GM19467 (cell line): ENCODE measurements around the gene SUSD2.
"Not testable (repeated sequence)": the region's sequence is repeated elsewhere in the genome, so short reads cannot be mapped to it uniquely, and the experiment has no call there.

Experiments used
- ATAC-seq: cut with Tn5 transposase; IDR thresholded peaks from one replicate; pipeline ENCODE4 v1.9.1; 2021; ENCODE audit warnings: mild to moderate bottlenecking, moderate library complexity; ENCODE audit not compliant: unreplicated experiment

Gene SUSD2

DNA sequence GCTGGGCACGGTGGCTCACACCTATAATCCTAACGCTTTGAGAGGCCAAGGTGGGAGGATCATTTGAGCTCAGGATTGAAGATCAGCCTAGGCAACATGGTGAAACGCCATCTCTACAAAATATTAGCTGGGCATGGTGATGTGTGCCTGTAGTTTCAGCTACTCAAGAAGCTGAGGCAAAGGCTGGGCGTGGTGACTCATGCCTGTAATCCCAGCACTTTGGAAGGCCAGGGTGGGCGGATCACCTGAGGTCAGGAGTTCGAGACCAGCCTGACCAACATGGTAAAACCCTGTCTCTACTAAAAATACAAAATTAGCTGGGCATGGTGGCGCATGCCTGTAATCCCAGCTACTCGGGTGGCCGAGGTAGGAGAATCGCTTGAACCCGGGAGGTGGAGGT lies 29.1 kb downstream of the SUSD2 start:
- not testable (repeated sequence) for ATAC-seq

DNA sequence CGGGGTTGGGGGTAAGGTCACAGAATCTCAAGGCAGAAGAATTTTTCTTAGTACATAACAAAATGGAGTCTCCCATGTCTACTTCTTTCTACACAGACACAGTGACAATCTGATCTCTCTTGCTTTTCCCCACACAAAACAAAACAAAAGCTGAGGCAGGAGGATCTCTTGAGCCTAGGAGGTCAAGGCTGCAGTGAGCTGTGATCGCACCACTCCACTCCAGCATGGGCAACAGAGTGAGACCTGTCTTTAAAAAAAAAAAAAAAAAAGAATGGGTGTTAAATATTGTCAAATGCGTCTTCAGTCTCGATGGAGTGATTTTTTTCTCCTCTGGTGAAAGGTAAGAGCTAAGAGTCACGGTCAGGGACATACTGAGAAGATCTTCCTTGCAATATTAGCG lies 30.4 kb downstream of the SUSD2 start:
- not testable (repeated sequence) for ATAC-seq

DNA sequence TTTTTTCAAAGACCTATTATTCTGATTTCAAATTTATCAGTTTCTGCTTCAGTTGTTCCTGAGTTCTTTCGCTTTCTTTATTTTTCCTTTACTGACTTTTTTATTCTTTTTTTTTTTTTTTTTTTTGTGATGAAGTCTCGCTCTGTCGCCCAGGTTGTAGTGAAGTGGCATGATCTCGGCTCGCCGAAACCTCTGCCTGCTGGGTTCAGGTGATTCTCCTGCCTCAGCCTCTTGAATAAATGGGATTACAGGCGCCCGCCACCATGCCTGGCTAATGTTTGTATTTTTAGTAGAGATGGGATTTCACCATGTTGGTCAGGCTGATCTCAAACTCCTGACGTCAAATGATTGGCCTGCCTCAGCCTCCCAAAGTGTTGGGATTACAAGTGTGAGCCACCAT lies 31.8 kb downstream of the SUSD2 start:
- ATAC-seq = not testable (repeated sequence)

DNA sequence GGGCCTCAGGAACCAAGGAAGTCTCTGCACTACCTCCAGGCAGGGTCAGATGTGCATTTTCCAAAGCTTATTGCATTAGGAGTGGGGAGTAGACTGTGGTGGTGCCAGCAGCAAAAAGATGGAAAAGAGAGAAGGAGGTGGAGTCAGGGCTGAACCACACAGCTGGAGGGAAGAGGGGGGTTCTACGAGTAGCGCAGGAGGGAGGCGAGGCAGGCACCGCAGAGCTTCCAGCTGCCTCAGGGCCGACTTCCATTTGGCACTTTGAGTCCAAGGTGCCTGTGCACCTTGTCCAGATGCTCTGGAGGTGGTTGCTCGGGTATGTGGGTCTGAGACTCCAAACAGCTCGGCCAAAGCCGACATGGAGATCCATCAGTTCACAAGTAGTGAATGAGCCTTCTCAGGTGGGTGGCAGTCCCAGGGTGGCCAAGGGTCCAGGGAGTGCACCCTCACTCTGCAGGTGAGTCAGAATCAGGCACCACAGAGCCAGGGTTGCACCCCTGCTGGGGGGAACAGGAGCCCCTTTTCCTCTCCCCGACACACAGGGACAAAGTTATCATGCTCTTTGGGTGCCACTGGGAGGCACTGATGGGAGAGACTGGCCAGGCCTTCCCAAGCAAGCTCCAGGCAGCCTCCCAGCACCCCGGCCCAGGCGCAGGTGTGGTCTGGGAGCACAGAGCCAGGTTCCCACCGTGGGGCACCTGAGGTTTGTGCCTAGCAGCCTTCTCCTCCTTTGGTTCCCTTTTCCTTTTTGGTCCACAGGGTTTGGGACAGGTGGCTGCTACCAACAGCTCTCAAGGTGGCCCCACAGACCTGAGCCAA lies 33.4 kb downstream of the SUSD2 start:
- no peak for ATAC-seq

- no peak for ATAC-seq
Measured at GRCh38 chr22:24216541-24217209, 35.4 kb downstream of the SUSD2 start.

DNA sequence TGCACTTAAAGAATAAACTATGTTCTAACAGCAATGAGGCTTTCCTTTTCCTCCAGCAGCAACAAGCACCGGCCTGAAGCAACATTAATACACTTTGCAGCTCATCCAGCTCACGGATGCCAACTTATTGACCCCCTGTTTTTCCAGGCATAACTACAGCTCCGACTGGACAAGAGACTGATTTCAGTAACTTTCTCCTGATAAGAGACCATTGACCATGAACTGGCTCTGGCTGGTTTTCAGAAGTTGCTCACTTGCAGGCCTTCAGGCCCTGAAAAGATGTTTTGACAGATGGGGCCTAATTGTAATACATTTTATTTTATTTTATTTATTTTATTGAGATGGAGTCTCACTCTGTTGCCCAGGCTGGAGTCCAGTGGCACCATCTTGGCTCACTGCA lies 36.1 kb downstream of the SUSD2 start:
- ATAC-seq = no peak

GRCh38 chr22:24219750-24220149 lies 38.5 kb downstream of the SUSD2 start:
- ATAC-seq = no peak

DNA sequence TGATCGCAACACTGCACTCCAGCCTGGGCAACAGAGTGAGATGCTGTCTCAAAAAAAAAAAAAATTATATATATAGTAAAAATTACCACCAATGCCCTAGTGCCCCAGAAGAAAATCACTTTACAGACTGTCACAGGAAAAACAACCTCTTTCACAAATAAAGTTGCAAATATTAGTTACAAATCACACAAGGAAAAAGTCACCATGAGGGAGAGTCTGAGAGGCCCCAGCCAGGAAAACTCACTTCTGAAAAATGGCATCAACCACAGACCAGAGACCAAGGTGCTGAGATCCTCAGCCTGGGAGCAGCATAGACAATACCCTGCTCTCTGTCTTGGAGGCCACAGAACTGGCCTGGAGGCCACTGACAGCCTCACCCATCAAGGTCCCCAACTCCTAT lies 43.2 kb downstream of the SUSD2 start:
- no peak for ATAC-seq

GRCh38 chr22:24225044-24225601 lies 43.8 kb downstream of the SUSD2 start:
- ATAC-seq = no peak

- no peak for ATAC-seq
Measured at GRCh38 chr22:24225951-24226350, 44.7 kb downstream of the SUSD2 start.

DNA sequence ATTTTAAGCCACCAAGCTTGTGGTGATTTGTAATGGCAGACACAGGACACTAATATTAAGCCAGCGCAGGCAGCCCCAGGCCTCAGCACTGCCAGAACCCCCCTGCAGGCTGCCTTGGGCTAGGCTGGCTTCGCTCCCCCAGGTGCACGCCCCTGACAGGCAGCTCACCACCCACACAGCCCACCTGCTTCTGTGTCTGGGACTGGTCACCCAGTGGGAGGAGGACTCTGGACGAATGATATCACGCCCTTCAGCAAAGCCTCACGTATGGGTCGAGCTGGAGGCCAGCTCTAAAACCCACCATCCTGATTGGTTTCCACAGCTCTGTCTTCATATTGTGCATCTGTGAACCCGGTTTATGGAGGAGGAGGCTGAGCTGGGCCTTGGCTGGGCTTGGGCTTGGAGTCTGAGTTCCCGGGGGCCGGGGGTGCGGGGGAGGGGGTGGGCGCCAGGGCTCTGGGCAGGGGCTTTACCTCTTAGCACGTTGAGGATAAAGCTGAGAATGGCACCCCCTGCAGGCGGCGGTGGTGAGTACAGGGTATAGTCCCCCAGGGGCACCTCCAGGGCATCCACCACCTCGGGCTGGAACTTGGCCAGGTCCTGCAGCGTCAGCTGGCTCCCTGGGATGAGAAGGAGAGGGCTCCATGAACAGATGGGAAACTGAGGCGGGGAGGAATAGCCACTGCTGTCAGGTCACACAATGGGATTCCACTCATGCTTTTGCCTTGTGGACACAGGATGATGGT lies 49.8 kb downstream of the SUSD2 start:
- no peak for ATAC-seq

DNA sequence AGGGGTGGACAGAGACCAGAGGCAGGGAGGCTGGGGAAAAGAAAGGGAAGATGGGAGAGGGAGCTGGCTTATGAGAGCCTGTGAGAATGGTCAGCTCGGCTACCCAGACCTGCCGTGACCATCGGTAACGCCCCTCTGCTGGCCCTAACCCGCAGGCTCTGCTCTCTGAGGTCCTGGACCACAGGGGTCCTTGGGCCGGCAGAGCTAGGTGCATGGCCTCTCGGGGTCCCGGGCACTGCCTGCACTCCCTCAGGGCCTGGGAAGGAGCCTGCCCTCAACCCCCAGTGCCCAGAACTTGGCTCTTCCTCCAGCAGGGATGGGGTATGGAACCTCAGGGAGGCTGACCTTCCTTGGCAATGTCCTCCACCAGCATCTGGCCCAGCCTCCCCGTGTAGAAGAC lies 50.4 kb downstream of the SUSD2 start:
- ATAC-seq = no peak

DNA sequence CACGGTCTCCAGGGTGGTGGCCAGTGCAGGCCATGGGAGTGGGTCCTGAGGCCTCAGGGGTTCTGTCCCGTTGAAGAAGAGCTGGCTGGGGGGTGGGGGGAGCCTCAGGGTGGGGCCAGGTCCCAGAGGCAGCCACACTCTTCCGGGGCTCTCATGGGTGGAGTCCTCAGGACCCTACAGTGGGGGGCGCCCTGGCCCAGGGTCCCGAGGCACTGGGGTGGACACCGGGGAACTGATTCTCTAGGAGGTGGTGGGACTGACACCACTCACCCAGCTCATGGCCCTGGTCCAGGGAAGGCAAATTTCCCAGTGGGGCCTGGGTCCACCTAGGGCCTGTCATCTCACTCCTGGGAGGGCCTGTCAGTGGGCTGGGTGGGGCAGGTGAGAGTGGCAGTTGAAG lies 50.8 kb downstream of the SUSD2 start:
- no peak for ATAC-seq

GRCh38 chr22:24232725-24233124 lies 51.4 kb downstream of the SUSD2 start:
- no peak for ATAC-seq

- no peak for ATAC-seq
Measured at GRCh38 chr22:24233235-24233634, 51.9 kb downstream of the SUSD2 start.

- ATAC-seq = no peak
Measured at GRCh38 chr22:24233816-24234215, 52.5 kb downstream of the SUSD2 start.

- no peak for ATAC-seq
Measured at GRCh38 chr22:24235315-24235714, 54.0 kb downstream of the SUSD2 start.

GRCh38 chr22:24236656-24237055 lies 55.4 kb downstream of the SUSD2 start:
- ATAC-seq = no peak

DNA sequence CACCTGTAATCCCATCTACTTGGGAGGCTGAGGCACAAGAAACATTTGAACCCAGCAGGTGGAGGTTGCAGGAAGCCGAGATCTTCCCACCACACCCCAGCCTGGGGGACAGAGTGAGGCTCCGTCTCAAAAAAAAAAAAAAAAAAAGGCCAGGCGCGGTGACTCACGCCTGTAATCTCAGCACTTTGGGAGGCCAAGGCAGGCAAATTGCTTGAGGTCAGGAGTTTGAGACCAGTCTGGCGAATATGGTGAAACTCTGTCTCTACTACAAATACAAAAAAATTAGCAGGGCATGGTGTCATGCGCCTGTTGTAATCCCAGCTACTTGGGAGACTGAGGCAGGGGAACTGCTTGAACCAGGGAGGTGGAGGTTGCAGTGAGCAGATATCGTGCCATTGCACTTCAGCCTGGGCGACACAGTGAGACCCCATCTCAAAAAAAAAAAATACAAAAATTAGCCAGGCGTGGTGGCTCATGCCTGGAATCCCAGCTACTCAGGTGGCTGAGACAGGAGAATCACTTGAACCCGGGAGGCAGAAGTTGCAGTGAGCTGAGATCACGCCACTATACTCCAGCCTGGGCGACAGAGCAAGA lies 56.9 kb downstream of the SUSD2 start:
- not testable (repeated sequence) for ATAC-seq
